A673 (cell line): Measurements from ENCODE around the gene NDFIP2.

Source experiments
- CTCF ChIP-seq: fragments of 300-800, 200-600 bp; sonication (generic); conservative IDR thresholded peaks from 2 replicates; pipeline ENCODE4 v1.5.1; 2017; ENCODE audit warnings: low read depth, mild to moderate bottlenecking, antibody characterized with exemption, low read length, moderate library complexity, mixed read lengths
- EZH2 ChIP-seq: fragments of 200-600 bp; sonication (generic); IDR thresholded peaks from 2 replicates; pipeline ENCODE4 v1.6.1; 2017; ENCODE audit warnings: borderline replicate concordance, low read depth, mild to moderate bottlenecking, mixed read lengths, antibody characterized with exemption, low read length; ENCODE audit not compliant: poor library complexity, severe bottlenecking

- TF ChIP-seq CTCF (no peak), EZH2 (no peak)
These were observed 62.9 kb downstream of the NDFIP2 start for GRCh38 chr13:79543883-79544282.
